Measurements from ENCODE around the gene JAK3. TPM values are rescaled to one million over a fixed set of nuclear protein-coding genes. Genes with fewer than 3 reads are reported as not detected.
"Not testable (repeated sequence)": the region's sequence is repeated elsewhere in the genome, so short reads cannot be mapped to it uniquely, and the experiment has no call there.

JAK3 gene
- total and polyA plus RNA-seq, 8 donors, result 0.89 to 50.2 (median 2.9) TPM

GRCh38 chr19:17778251-17778967 is 69.4 kb downstream of the JAK3 start:
- peaks cover 0 to 5% (median 0%) of the 10 kb centered on the region in 4 donors for H3K36me3 ChIP-seq
- H3K9me3 ChIP-seq, result no peaks in the 10 kb centered on the region
- DNase-seq, result peak; percentile 74 to 79
- peaks cover 0 to 22% (median 17%) of the 10 kb centered on the region in 4 donors for H3K4me1 ChIP-seq
- peaks cover 0 to 50% (median 4%) of the 10 kb centered on the region in 3 donors for H3K27me3 ChIP-seq
- intact Hi-C loops (cut with DNase I; ENCODE audit: low total_unique reads), result no loop called here
- 12 to 19% (median 14%) methylated on average over 23 to 37 of the region's 37 CpGs for WGBS, 5 donors
- H3K4me3 ChIP-seq, result peak overlapping the region; percentile 23 to 47 (median 36)
- TF ChIP-seq POLR2AphosphoS5 (IDR thresholded peaks at IDR 0.05) (no peak), EP300 (IDR thresholded peaks at IDR 0.05) (no peak), CTCF (IDR thresholded peaks at IDR 0.05) (no peak), POLR2A (IDR thresholded peaks at IDR 0.05) (no peak)
- H3K27ac ChIP-seq, result peak overlapping the region in 2 of 5 donors; percentile 15 to 65

GRCh38 chr19:17777840-17778239 is 69.9 kb downstream of the JAK3 start:
- H3K36me3 ChIP-seq; H3K9me3 ChIP-seq; DNase-seq; intact Hi-C loops (cut with DNase I; ENCODE audit: low total_unique reads); H3K27ac ChIP-seq: not testable (repeated sequence)
- H3K27me3 ChIP-seq, result peaks cover 0 to 50% (median 4%) of the 10 kb centered on the region in 3 donors
- H3K4me3 ChIP-seq, result peak overlapping the region in 1 of 4 donors; percentile 34
- H3K4me1 ChIP-seq, result peaks cover 0 to 22% (median 17%) of the 10 kb centered on the region in 4 donors
- 73 to 79% (median 76%) methylated on average over 9 to 10 of the region's 10 CpGs for WGBS, 5 donors

GRCh38 chr19:17775991-17776803 is 71.6 kb downstream of the JAK3 start:
- H3K9me3 ChIP-seq, result no peaks in the 10 kb centered on the region
- 71 to 77% (median 71%) methylated on average over 21 to 27 of the region's 27 CpGs for WGBS, 5 donors

GRCh38 chr19:17775245-17775927 is 72.4 kb downstream of the JAK3 start:
- intact Hi-C loops (cut with DNase I; ENCODE audit: low total_unique reads), result no loop called here
- H3K27me3 ChIP-seq, result peaks cover 0 to 36% (median 4%) of the 10 kb centered on the region in 3 donors
- DNase-seq, result peak in 1 of 2 donors; percentile 42
- H3K36me3 ChIP-seq, result peaks cover 0 to 17% (median 0%) of the 10 kb centered on the region in 4 donors
- peak in 1 of 7 experiments; percentile 27 for TF ChIP-seq CTCF (IDR thresholded peaks at IDR 0.05)
- TF ChIP-seq POLR2AphosphoS5 (IDR thresholded peaks at IDR 0.05), result no peak
- no peak for TF ChIP-seq POLR2A (IDR thresholded peaks at IDR 0.05)
- TF ChIP-seq EP300 (IDR thresholded peaks at IDR 0.05), result no peak
- H3K4me3 ChIP-seq, result no peak overlapping the region
- peaks cover 0 to 22% (median 17%) of the 10 kb centered on the region in 4 donors for H3K4me1 ChIP-seq
- no peak overlapping the region for H3K27ac ChIP-seq
- 57 to 67% (median 67%) methylated on average over 15 to 16 of the region's 16 CpGs for WGBS, 5 donors
- H3K9me3 ChIP-seq, result no peaks in the 10 kb centered on the region

More at GRCh38 chr19:17775991-17776803, 71.6 kb downstream of the JAK3 start:
- peaks cover 0 to 22% (median 17%) of the 10 kb centered on the region in 4 donors for H3K4me1 ChIP-seq
- TF ChIP-seq POLR2AphosphoS5 (IDR thresholded peaks at IDR 0.05) (no peak), CTCF (IDR thresholded peaks at IDR 0.05) (no peak), EP300 (IDR thresholded peaks at IDR 0.05) (no peak), POLR2A (IDR thresholded peaks at IDR 0.05) (no peak)
- DNase-seq, result no peak
- peaks cover 0 to 44% (median 4%) of the 10 kb centered on the region in 3 donors for H3K27me3 ChIP-seq
- no peak overlapping the region for H3K4me3 ChIP-seq
- peaks cover 0 to 11% (median 0%) of the 10 kb centered on the region in 4 donors for H3K36me3 ChIP-seq
- no peak overlapping the region for H3K27ac ChIP-seq
- intact Hi-C loops (cut with DNase I; ENCODE audit: low total_unique reads), result no loop called here

Small RNAs within 50 kb of the gene (small RNA-seq; reads per million reads assigned to genes)
- gene SNORA68, result 0 reads per million in 4 donors

Other genes starting within 250 kb of the JAK3 start
- gene UNC13A, start 159.6 kb downstream of the JAK3 start, total RNA-seq, result 1 to 10 TPM in 1 of 5 donors, under 1 TPM in 3, not detected in 1; under 0.01 to 2.2 (median 0.44) TPM
- under 1 TPM; 0.08 to 0.31 (median 0.15) TPM for gene UNC13A, start 159.6 kb downstream of the JAK3 start, polyA plus RNA-seq
- gene MAP1S, start 128.5 kb downstream of the JAK3 start, total RNA-seq, result 100 to 1,000 TPM in 1 of 5 donors, 10 to 100 TPM in 3, 1 to 10 TPM in 1; 8.3 to 193 (median 67.1) TPM
- 10 to 100 TPM; 14.9 to 25.2 (median 25.0) TPM for gene MAP1S, start 128.5 kb downstream of the JAK3 start, polyA plus RNA-seq
- gene FCHO1, start 96.5 kb downstream of the JAK3 start, total RNA-seq, result 1 to 10 TPM in 3 of 5 donors, under 1 TPM in 1, not detected in 1; 0.55 to 9.3 (median 2.0) TPM
- gene FCHO1, start 96.5 kb downstream of the JAK3 start, polyA plus RNA-seq, result under 1 TPM; 0.53 to 0.92 (median 0.75) TPM
- gene B3GNT3, start 52.8 kb downstream of the JAK3 start, total RNA-seq, result 100 to 1,000 TPM in 1 of 5 donors, 10 to 100 TPM in 4; 11.9 to 117 (median 25.7) TPM
- 10 to 100 TPM; 11.3 to 39.3 (median 11.3) TPM for gene B3GNT3, start 52.8 kb downstream of the JAK3 start, polyA plus RNA-seq
- gene INSL3, start 26.5 kb downstream of the JAK3 start, total RNA-seq, result not detected
- under 1 TPM in 1 of 3 donors, not detected in 2; 0.23 TPM for gene INSL3, start 26.5 kb downstream of the JAK3 start, polyA plus RNA-seq
- gene RPL18A, start 11.9 kb upstream of the JAK3 start, total RNA-seq, result 1,000 to 10,000 TPM in 3 of 5 donors, 100 to 1,000 TPM in 2; 854 to 1,923 (median 1,089) TPM
- 1,000 to 10,000 TPM; 3,674 to 4,061 (median 3,993) TPM for gene RPL18A, start 11.9 kb upstream of the JAK3 start, polyA plus RNA-seq
- 100 to 1,000 TPM in 2 of 5 donors, 10 to 100 TPM in 1, 1 to 10 TPM in 1, not detected in 1; 4.0 to 116 (median 70.7) TPM for gene SLC5A5, start 24.0 kb upstream of the JAK3 start, total RNA-seq
- 10 to 100 TPM in 1 of 3 donors, 1 to 10 TPM in 2; 1.3 to 19.7 (median 1.4) TPM for gene SLC5A5, start 24.0 kb upstream of the JAK3 start, polyA plus RNA-seq
- gene CCDC124, start 85.0 kb upstream of the JAK3 start, total RNA-seq, result 10 to 100 TPM; 15.8 to 98.7 (median 68.7) TPM
- gene CCDC124, start 85.0 kb upstream of the JAK3 start, polyA plus RNA-seq, result 100 to 1,000 TPM; 107 to 149 (median 124) TPM
- gene KCNN1, start 119.1 kb upstream of the JAK3 start, total RNA-seq, result not detected
- gene KCNN1, start 119.1 kb upstream of the JAK3 start, polyA plus RNA-seq, result under 1 TPM in 2 of 3 donors, not detected in 1; 0.23 to 0.46 TPM
- 100 to 1,000 TPM in 1 of 5 donors, 10 to 100 TPM in 4; 19.8 to 130 (median 60.8) TPM for gene ARRDC2, start 160.2 kb upstream of the JAK3 start, total RNA-seq
- gene ARRDC2, start 160.2 kb upstream of the JAK3 start, polyA plus RNA-seq, result 10 to 100 TPM; 31.4 to 34.1 (median 32.7) TPM
- 1 to 10 TPM in 1 of 5 donors, under 1 TPM in 1, not detected in 3; 0.18 to 9.3 TPM for gene IL12RB1, start 239.0 kb upstream of the JAK3 start, total RNA-seq
- under 1 TPM in 2 of 3 donors, not detected in 1; 0.68 to 0.87 TPM for gene IL12RB1, start 239.0 kb upstream of the JAK3 start, polyA plus RNA-seq
- gene MAST3, start 249.8 kb upstream of the JAK3 start, total RNA-seq, result 10 to 100 TPM in 3 of 5 donors, 1 to 10 TPM in 2; 1.7 to 29.0 (median 10.7) TPM
- gene MAST3, start 249.8 kb upstream of the JAK3 start, polyA plus RNA-seq, result 1 to 10 TPM; 1.8 to 4.0 (median 1.9) TPM